GM12864 (cell line): ENCODE results near the gene AHNAK2.

Source experiments
- DNase-seq: peaks from one replicate; pipeline ENCODE4 v3.0.0-alpha.2; 2011; ENCODE audit warnings: low read depth
- H3K4me3 ChIP-seq: 2 replicates; pipeline ENCODE4 v1.5.1; 2011; ENCODE audit warnings: mild to moderate bottlenecking, low read depth, low read length, control low read depth
- TF ChIP-seq, protein P1 (sequence below): IDR thresholded peaks from 2 replicates; pipeline ENCODE4 v1.5.1; 2011; ENCODE audit warnings: low read depth, mild to moderate bottlenecking, moderate library complexity, low read length, control low read depth, inconsistent platforms; ENCODE audit errors: missing control alignments

AHNAK2 gene

DNA sequence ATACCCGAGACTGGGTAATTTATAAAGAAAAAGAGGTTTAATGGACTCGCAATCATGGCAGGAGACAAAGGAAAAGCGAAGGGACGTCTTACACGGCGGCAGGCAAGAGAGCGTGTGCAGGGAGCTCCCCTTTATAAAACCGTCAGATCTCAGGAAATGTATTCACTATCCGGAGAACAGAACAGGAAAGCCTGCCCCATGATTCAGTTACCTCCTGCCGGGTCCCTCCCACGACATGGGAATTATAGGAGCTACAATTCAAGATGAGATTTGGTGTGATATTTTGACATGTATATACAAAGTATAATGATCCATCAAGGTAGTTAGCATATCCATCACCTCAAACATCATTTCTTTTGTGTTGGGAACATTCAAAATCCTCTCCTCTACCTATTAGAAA is 45.0 kb upstream of the AHNAK2 start:
- TF ChIP-seq, protein P1, sequence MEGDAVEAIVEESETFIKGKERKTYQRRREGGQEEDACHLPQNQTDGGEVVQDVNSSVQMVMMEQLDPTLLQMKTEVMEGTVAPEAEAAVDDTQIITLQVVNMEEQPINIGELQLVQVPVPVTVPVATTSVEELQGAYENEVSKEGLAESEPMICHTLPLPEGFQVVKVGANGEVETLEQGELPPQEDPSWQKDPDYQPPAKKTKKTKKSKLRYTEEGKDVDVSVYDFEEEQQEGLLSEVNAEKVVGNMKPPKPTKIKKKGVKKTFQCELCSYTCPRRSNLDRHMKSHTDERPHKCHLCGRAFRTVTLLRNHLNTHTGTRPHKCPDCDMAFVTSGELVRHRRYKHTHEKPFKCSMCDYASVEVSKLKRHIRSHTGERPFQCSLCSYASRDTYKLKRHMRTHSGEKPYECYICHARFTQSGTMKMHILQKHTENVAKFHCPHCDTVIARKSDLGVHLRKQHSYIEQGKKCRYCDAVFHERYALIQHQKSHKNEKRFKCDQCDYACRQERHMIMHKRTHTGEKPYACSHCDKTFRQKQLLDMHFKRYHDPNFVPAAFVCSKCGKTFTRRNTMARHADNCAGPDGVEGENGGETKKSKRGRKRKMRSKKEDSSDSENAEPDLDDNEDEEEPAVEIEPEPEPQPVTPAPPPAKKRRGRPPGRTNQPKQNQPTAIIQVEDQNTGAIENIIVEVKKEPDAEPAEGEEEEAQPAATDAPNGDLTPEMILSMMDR = no peak
- no peak overlapping the region for H3K4me3 ChIP-seq
- no peak for DNase-seq

DNA sequence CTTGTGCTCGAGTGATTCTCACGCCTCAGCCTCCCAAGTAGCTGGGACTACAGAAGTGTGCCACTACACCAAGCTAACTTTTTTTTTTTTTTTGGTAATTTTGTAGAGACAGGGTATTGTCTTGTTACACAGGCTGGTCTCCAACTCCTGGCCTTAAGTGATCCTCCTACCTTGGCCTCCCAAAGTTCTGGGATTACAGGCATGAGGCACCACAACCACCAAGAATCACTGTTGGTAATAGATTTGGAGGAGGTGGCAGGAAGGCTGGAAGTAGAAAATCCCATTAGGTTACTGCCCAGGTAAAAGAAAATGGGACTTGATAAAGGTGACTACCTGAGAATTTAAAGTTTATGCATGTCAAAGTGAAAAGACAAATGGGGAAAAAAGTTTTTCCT is 44.1 kb upstream of the AHNAK2 start:
- no peak for DNase-seq
- peak overlapping the region; percentile 56 for H3K4me3 ChIP-seq
- TF ChIP-seq, protein P1 = no peak

DNA sequence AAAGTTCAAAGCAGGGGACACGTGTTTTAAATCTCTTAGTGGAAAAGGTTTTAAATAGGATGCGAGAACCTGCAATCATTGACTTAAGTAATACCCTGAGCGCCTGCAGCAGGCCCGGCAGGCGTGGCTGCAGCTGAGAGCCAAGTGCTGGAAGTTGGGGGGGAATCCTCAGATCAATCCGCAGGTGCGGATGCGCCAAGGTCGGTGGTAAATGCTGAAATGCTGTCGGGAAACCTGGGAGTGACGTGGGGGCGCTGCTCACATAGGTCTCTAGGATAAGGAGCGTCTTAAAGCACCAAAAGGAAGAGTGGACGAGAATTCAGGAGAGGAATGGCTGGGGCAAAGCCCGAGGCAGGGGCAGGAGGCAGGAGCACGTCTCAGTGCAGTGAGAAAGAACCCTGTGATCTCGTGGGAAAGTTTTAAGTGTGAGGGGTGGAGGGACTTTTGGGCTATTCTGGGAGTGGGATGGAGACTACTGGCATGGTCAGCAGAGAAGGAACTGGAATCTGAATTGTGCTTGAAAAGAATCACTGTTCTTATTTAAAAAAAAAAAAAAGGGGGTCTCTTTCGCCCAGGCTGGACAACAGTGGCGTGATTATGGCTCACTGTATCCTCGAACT is 43.6 kb upstream of the AHNAK2 start:
- peak overlapping the region; percentile 56 for H3K4me3 ChIP-seq
- TF ChIP-seq, protein P1 = peak; percentile 28
- no peak for DNase-seq

DNA sequence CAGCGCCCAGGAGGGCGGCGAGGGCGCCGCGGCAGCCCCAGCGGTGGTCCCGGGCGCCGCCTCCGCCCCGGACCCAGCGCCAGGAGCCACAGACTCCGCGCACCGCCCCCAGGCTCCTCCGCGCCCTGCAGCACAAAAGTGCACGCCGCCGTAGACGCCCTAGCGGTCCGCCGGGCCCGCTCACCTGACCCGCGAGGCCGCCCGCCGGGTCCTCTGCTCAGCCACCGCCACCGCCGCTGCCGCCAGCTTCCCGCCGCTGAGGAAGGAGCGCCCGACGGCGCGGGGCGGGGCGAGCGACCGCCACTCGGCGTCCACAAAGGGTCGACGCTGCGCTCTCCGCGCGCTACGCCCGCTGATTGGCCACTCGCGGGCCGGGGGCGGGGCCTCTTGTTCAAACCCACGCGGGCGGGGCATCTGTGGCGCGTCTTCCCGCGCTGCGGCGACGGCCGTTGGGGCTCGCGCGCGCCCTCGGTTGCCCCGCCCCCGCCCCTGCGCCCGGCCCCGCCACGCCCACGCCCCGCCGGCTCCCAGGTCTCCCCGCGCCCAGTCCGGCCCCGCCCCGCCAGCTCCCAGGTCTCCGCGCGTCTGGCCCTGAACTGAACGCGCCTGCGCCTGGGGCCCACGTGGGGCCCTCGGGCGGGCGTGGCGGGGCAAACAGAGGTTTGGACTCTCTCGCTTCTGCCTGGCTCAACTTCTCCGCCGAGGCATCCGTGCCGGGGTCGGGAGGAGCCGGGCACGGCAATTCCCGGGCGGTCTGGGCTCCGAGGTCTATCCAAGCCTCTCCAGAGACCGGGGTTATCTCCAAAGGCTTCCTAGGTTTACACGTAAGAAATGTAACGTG is 42.9 kb upstream of the AHNAK2 start, which contains the start of gene CDCA4:
CDCA4 (minus strand) TSS at position 269 of the 841 bp plus-strand sequence. CDS start 9,154 bp downstream, outside the sequence.
- TF ChIP-seq, protein P1 = no peak
- peak within 1 kb of the TSS; percentile 62 for H3K4me3 ChIP-seq
- DNase-seq = peak; percentile 78

DNA sequence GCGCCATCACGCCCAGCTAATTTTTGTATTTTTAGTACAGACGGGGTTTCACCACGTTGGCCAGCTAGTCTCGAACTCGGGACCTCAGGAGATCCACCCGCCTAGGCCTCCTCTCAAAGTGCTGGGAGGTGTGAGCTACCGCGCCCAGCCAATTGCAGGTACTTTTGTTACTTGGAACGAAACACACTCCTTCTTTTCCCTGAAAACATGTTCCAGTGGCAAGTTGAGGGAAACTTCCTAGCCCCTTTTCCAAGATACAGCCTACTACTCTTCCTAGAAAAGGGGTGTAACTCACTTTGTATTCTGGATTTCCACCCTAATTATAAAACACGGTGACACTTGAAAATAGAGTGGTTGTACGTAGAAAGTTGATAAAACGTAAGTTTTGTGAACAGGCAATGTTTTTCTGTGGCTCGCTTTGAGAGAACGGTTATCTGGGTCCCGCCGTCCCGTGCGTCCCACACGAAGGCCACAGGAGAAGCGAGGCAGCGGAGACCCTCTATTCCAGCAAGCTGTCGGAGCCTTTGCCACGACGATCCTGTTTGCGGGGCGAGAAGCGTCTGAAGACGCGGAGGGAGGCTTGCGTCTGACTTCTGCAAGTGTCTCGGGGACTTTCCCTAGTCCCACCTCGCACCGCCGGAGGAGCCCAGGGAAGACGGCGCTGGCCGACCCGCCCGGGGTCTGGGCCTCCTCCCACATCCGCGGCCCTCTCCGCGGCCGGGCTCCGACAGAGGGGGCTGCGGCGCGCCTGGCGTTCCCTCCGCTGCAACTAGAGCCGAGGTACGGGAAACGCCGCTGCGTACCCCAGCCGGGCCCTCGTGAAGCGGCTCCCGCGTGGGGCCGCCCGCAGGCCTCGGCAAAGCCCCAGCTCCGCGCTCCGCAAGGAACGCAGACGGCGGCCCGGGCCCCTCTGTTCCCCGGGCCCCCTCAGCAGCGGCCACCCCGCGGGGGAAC is 42.0 kb upstream of the AHNAK2 start:
- DNase-seq = no peak
- peak overlapping the region; percentile 62 for H3K4me3 ChIP-seq
- TF ChIP-seq, protein P1 = no peak

DNA sequence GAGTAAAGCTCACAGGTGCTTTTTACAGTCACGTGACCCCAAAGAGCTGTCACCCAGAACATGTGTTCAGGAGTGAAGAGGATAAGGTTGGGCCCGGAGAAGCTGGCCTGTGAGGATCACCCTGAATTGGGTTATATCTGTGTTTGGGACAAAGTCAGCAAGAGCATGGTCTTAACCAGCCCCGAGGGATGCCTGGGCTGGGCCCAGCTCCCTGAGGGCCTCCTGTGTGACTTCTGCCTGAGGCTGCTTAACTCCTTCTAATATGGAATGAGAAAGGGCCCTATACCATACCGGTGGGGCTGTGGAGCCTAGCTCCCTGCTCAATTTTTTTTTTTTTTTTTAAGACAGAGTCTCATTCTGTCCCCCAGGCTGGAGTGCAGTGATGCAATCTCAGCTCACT is 40.2 kb upstream of the AHNAK2 start:
- no peak for DNase-seq
- TF ChIP-seq, protein P1 = no peak
- H3K4me3 ChIP-seq = peak overlapping the region; percentile 62
